Loucy (cell line): ENCODE measurements around the gene CHRND.

Experiments
- H2AFZ ChIP-seq: fragments of 200-600 bp; sonication (generic); 2 replicates; pipeline ENCODE4 v1.6.0; 2016; ENCODE audit warnings: antibody characterized with exemption, mild to moderate bottlenecking, low read length, moderate library complexity
- H3F3A ChIP-seq: fragments of 200-600 bp; 2 replicates; pipeline ENCODE4 v1.6.0; 2016; ENCODE audit warnings: antibody characterized with exemption, low read depth, mild to moderate bottlenecking
- H3K27me3 ChIP-seq: fragments of 200-600 bp; sonication (generic); 2 replicates; pipeline ENCODE4 v1.6.1; 2014; ENCODE audit warnings: low read length, mild to moderate bottlenecking; ENCODE audit not compliant: insufficient read depth, poor library complexity, severe bottlenecking
- H3K36me3 ChIP-seq: fragments of 200-600 bp; sonication (generic); 2 replicates; pipeline ENCODE4 v1.6.1; 2016; ENCODE audit warnings: low read length; ENCODE audit not compliant: insufficient read depth
- H3K4me1 ChIP-seq: fragments of 200-600 bp; sonication (generic); 2 replicates; pipeline ENCODE4 v1.5.1; 2014; ENCODE audit warnings: low read length, mild to moderate bottlenecking; ENCODE audit not compliant: insufficient read depth, poor library complexity, severe bottlenecking
- H3K4me2 ChIP-seq: fragments of 200-600 bp; sonication (generic); 2 replicates; pipeline ENCODE4 v1.6.0; 2014; ENCODE audit warnings: antibody characterized with exemption, low read length, low read depth, mild to moderate bottlenecking; ENCODE audit not compliant: poor library complexity, severe bottlenecking
- H3K4me3 ChIP-seq: fragments of 200-600 bp; sonication (generic); 2 replicates; pipeline ENCODE4 v1.5.1; 2014; ENCODE audit warnings: low read length, mild to moderate bottlenecking, mixed read lengths; ENCODE audit not compliant: poor library complexity, severe bottlenecking
- H3K79me2 ChIP-seq: fragments of 200-600 bp; sonication (generic); 2 replicates; pipeline ENCODE4 v1.6.1; 2014; ENCODE audit warnings: low read length; ENCODE audit not compliant: insufficient read depth
- H3K9ac ChIP-seq: fragments of 200-600 bp; sonication (generic); 2 replicates; pipeline ENCODE4 v1.6.0; 2014; ENCODE audit warnings: mild to moderate bottlenecking, low read depth, low read length, moderate library complexity; ENCODE audit not compliant: poor library complexity, severe bottlenecking
- H3K9me2 ChIP-seq: fragments of 200-600 bp; sonication (generic); replicated peaks from 2 replicates; pipeline ENCODE4 v1.6.1; 2016; ENCODE audit warnings: low read depth, low read length, mixed read lengths
- H3K9me3 ChIP-seq: fragments of 200-600 bp; sonication (generic); 2 replicates; pipeline ENCODE4 v1.6.1; 2014; ENCODE audit warnings: mild to moderate bottlenecking, antibody characterized with exemption, low read length, low read depth; ENCODE audit not compliant: insufficient read depth
- H4K20me1 ChIP-seq: fragments of 200-600 bp; sonication (generic); 2 replicates; pipeline ENCODE4 v1.6.0; 2014; ENCODE audit warnings: antibody characterized with exemption, low read length, mild to moderate bottlenecking; ENCODE audit not compliant: insufficient read depth, poor library complexity, severe bottlenecking
- EZH2phosphoT487 ChIP-seq: fragments of 200-600 bp; IDR thresholded peaks from 2 replicates; pipeline ENCODE4 v1.6.1; 2018; ENCODE audit warnings: antibody characterized with exemption, mild to moderate bottlenecking, moderate library complexity, borderline replicate concordance
- TF ChIP-seq, protein P1 (sequence below): fragments of 200-600 bp; sonication (generic); conservative IDR thresholded peaks from 2 replicates; pipeline ENCODE4 v1.5.1; 2014; ENCODE audit warnings: mild to moderate bottlenecking, antibody characterized with exemption, low read length

CHRND gene

DNA sequence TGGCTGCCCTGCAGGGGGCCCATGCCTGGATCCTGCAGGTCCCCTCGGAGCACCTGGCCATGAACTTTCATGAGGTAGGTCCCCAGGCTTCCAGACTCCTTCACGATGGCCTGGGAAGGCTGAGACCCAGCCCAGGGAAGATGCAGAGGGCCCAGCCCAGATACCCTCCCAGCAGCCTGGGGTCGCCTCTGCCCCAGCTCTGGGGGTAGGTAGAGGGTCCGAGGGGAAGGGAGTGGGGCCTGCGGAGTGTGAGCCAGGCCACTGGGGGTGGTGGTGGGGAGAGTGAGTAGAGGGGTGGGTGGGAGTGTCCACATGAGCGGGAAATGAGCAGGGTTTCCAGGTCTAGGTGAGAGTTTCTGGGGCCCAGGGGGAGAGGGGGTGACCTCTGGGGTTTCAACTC lies 1.2 kb upstream of the CHRND start:
- Histone ChIP-seq H2AFZ (no peak overlapping the region), H4K20me1 (no peaks in the 10 kb centered on the region), H3K4me2 (no peak overlapping the region), H3K79me2 (no peaks in the 10 kb centered on the region), H3K4me1 (peaks cover 7% of the 10 kb centered on the region), H3K9ac (no peak overlapping the region), H3K9me3 (no peaks in the 10 kb centered on the region), H3K36me3 (no peaks in the 10 kb centered on the region), H3K9me2 (no peaks in the 10 kb centered on the region), H3K4me3 (no peak overlapping the region), H3F3A (no peaks in the 10 kb centered on the region), H3K27me3 (no peaks in the 10 kb centered on the region)
- TF ChIP-seq, protein P1, sequence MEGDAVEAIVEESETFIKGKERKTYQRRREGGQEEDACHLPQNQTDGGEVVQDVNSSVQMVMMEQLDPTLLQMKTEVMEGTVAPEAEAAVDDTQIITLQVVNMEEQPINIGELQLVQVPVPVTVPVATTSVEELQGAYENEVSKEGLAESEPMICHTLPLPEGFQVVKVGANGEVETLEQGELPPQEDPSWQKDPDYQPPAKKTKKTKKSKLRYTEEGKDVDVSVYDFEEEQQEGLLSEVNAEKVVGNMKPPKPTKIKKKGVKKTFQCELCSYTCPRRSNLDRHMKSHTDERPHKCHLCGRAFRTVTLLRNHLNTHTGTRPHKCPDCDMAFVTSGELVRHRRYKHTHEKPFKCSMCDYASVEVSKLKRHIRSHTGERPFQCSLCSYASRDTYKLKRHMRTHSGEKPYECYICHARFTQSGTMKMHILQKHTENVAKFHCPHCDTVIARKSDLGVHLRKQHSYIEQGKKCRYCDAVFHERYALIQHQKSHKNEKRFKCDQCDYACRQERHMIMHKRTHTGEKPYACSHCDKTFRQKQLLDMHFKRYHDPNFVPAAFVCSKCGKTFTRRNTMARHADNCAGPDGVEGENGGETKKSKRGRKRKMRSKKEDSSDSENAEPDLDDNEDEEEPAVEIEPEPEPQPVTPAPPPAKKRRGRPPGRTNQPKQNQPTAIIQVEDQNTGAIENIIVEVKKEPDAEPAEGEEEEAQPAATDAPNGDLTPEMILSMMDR = no peak
- no peak for TF ChIP-seq EZH2phosphoT487

DNA sequence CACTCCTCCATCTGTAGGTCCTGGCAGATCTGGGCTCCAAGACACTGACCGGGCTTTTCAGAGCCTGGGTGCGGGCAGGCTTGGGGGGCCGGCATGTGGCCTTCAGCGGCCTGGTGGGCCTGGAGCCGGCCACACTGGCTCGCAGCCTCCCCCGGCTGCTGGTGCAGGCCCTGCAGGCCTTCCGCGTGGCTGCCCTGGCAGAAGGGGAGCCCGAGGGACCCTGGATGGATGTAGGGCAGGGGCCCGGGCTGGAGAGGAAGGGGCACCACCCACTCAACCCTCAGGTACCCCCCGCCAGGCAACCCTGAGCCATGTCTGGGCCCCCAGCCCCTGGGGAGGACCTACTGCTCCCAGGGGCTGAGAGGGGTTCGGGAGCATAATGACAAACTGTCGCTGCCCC lies 761 bp upstream of the CHRND start:
- no peaks in the 10 kb centered on the region for H3K79me2 ChIP-seq
- H2AFZ ChIP-seq = no peak overlapping the region
- H3F3A ChIP-seq = no peaks in the 10 kb centered on the region
- no peaks in the 10 kb centered on the region for H3K9me3 ChIP-seq
- no peak overlapping the region for H3K4me2 ChIP-seq
- no peaks in the 10 kb centered on the region for H4K20me1 ChIP-seq
- peaks cover 7% of the 10 kb centered on the region for H3K4me1 ChIP-seq
- H3K4me3 ChIP-seq = no peak overlapping the region
- no peaks in the 10 kb centered on the region for H3K27me3 ChIP-seq
- H3K36me3 ChIP-seq = no peaks in the 10 kb centered on the region
- TF ChIP-seq, protein P1 = no peak
- TF ChIP-seq EZH2phosphoT487 = no peak
- no peaks in the 10 kb centered on the region for H3K9me2 ChIP-seq
- no peak overlapping the region for H3K9ac ChIP-seq

DNA sequence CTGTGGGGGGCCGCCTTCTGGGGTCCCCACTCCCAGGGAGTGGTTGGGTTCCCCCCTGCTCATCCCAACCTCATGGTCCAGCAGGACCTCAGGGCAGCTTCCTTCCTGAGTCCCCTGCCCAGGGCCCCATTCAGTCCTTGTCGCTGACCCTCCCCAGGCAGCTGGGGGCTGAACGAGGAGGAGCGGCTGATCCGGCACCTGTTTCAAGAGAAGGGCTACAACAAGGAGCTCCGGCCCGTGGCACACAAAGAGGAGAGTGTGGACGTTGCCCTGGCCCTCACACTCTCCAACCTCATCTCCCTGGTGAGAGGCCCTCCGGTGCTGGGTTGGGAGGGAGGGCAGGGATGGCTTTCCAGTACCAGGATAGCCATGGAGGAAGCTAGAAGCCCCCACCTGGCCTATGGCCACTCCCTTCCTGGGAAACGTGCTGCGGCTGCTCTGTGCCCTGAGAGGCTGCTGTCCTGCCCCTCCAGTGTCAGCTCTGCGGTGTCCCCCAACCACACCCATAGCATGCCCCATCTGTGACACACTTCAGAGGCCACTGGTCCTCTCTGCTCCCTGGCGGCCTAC lies 497 bp downstream of the CHRND start:
- TF ChIP-seq EZH2phosphoT487 = no peak
- TF ChIP-seq, protein P1 = no peak

More for the DNA sequence above, 497 bp downstream of the CHRND start:
- Histone ChIP-seq H3K9ac (no peak overlapping the region), H4K20me1 (no peaks in the 10 kb centered on the region), H3K9me2 (no peaks in the 10 kb centered on the region), H3K9me3 (no peaks in the 10 kb centered on the region), H3K79me2 (no peaks in the 10 kb centered on the region), H3K4me2 (no peak overlapping the region), H3K4me3 (no peak overlapping the region), H3K27me3 (no peaks in the 10 kb centered on the region), H3K4me1 (peaks cover 7% of the 10 kb centered on the region), H3F3A (no peaks in the 10 kb centered on the region), H3K36me3 (no peaks in the 10 kb centered on the region), H2AFZ (no peak overlapping the region)
